Measurements from ENCODE around the gene ENAM.
"Not testable (repeated sequence)": the region's sequence is repeated elsewhere in the genome, so short reads cannot be mapped to it uniquely, and the experiment has no call there.

Gene ENAM

GRCh38 chr4:70627620-70628019 lies 924 bp upstream of the ENAM start:
- FAIRE-seq = peak; percentile 9

- no peak for FAIRE-seq
These were observed 1.0 kb downstream of the ENAM start for GRCh38 chr4:70629469-70630090.

- no peak for FAIRE-seq
These were observed 1.6 kb downstream of the ENAM start for GRCh38 chr4:70630162-70630561.

GRCh38 chr4:70632028-70632427 lies 3.5 kb downstream of the ENAM start:
- FAIRE-seq = peak; percentile 88

- FAIRE-seq = no peak
These were observed 5.9 kb downstream of the ENAM start for GRCh38 chr4:70634482-70634881.

- peak; percentile 99 for FAIRE-seq
These were observed 8.8 kb downstream of the ENAM start for GRCh38 chr4:70637239-70637913.

GRCh38 chr4:70640192-70640591 lies 11.6 kb downstream of the ENAM start:
- no peak for FAIRE-seq

- not testable (repeated sequence) for FAIRE-seq
These were observed 22.2 kb downstream of the ENAM start for GRCh38 chr4:70650741-70651140.

GRCh38 chr4:70651864-70652506 lies 23.4 kb downstream of the ENAM start:
- FAIRE-seq = peak; percentile 97

- FAIRE-seq = no peak
These were observed 26.1 kb downstream of the ENAM start for GRCh38 chr4:70654605-70655011.

GRCh38 chr4:70657326-70657725 lies 28.8 kb downstream of the ENAM start:
- no peak for FAIRE-seq

GRCh38 chr4:70658418-70658817 lies 29.9 kb downstream of the ENAM start:
- FAIRE-seq = no peak

GRCh38 chr4:70660106-70660505 lies 31.6 kb downstream of the ENAM start:
- FAIRE-seq = no peak

GRCh38 chr4:70661309-70661922 lies 32.9 kb downstream of the ENAM start:
- not testable (repeated sequence) for FAIRE-seq

GRCh38 chr4:70666369-70666768 lies 37.8 kb downstream of the ENAM start, which contains the start of gene JCHAIN:
Gene JCHAIN (minus strand): TSS chr4:70666508. CDS start chr4:70666490, 18 bp downstream.
- FAIRE-seq = no peak

- FAIRE-seq = no peak
These were observed 39.4 kb downstream of the ENAM start for GRCh38 chr4:70667740-70668535.

GRCh38 chr4:70670332-70671014 lies 41.9 kb downstream of the ENAM start:
- FAIRE-seq = no peak

- FAIRE-seq = no peak
These were observed 42.5 kb downstream of the ENAM start for GRCh38 chr4:70671091-70671490.

- no peak for FAIRE-seq
These were observed 45.6 kb downstream of the ENAM start for GRCh38 chr4:70674191-70674590.

GRCh38 chr4:70674731-70675130 lies 46.2 kb downstream of the ENAM start:
- FAIRE-seq = no peak

GRCh38 chr4:70676554-70677090 lies 48.1 kb downstream of the ENAM start:
- FAIRE-seq = no peak

Measured in islet of Langerhans (tissue), 1 donor.